Measurements from ENCODE around the gene SEC24B.
"Not testable (repeated sequence)": the region's sequence is repeated elsewhere in the genome, so short reads cannot be mapped to it uniquely, and the experiment has no call there.

Gene SEC24B

GRCh38 chr4:109511414-109511813 is 77.8 kb downstream of the SEC24B start:
- TF ChIP-seq MYC (IDR thresholded peaks at IDR 0.05; ENCODE audit: low read depth, low read length) (no peak), MAX (IDR thresholded peaks at IDR 0.05; ENCODE audit: low read depth, low read length) (no peak), POLR2A (IDR thresholded peaks at IDR 0.05; ENCODE audit: extremely low read depth, insufficient read length) (no peak), CTCF (IDR thresholded peaks at IDR 0.05; ENCODE audit: low read depth, low read length) (no peak)
- H3K4me3 ChIP-seq (ENCODE audit: low read depth, low read length): no peak overlapping the region
- no peak for DNase-seq (ENCODE audit: low read depth)

- not testable (repeated sequence) for H3K4me3 ChIP-seq (ENCODE audit: low read depth, low read length); DNase-seq (ENCODE audit: low read depth)
Measured at GRCh38 chr4:109513368-109513767, 79.8 kb downstream of the SEC24B start.

GRCh38 chr4:109532182-109532581 is 98.6 kb downstream of the SEC24B start:
- no peak for DNase-seq (ENCODE audit: low read depth)
- H3K4me3 ChIP-seq (ENCODE audit: low read depth, low read length): no peak overlapping the region
- no peak for TF ChIP-seq POLR2A (IDR thresholded peaks at IDR 0.05; ENCODE audit: extremely low read depth, insufficient read length)
- no peak for TF ChIP-seq MYC (IDR thresholded peaks at IDR 0.05; ENCODE audit: low read depth, low read length)
- no peak for TF ChIP-seq CTCF (IDR thresholded peaks at IDR 0.05; ENCODE audit: low read depth, low read length)
- TF ChIP-seq MAX (IDR thresholded peaks at IDR 0.05; ENCODE audit: low read depth, low read length): no peak

GRCh38 chr4:109545401-109545800 is 111.8 kb downstream of the SEC24B start:
- DNase-seq (ENCODE audit: low read depth): no peak
- TF ChIP-seq CTCF (IDR thresholded peaks at IDR 0.05; ENCODE audit: low read depth, low read length) (no peak), MYC (IDR thresholded peaks at IDR 0.05; ENCODE audit: low read depth, low read length) (no peak), POLR2A (IDR thresholded peaks at IDR 0.05; ENCODE audit: extremely low read depth, insufficient read length) (no peak), MAX (IDR thresholded peaks at IDR 0.05; ENCODE audit: low read depth, low read length) (no peak)
- no peak overlapping the region for H3K4me3 ChIP-seq (ENCODE audit: low read depth, low read length)

- no peak for TF ChIP-seq MYC (IDR thresholded peaks at IDR 0.05; ENCODE audit: low read depth, low read length)
- no peak for TF ChIP-seq POLR2A (IDR thresholded peaks at IDR 0.05; ENCODE audit: extremely low read depth, insufficient read length)
- TF ChIP-seq CTCF (IDR thresholded peaks at IDR 0.05; ENCODE audit: low read depth, low read length): no peak
- TF ChIP-seq MAX (IDR thresholded peaks at IDR 0.05; ENCODE audit: low read depth, low read length): no peak
- no peak for DNase-seq (ENCODE audit: low read depth)
- H3K4me3 ChIP-seq (ENCODE audit: low read depth, low read length): no peak overlapping the region
Measured at GRCh38 chr4:109547394-109547793, 113.8 kb downstream of the SEC24B start.

- no peak overlapping the region for H3K4me3 ChIP-seq (ENCODE audit: low read depth, low read length)
- peak; percentile 37 for DNase-seq (ENCODE audit: low read depth)
- TF ChIP-seq CTCF (IDR thresholded peaks at IDR 0.05; ENCODE audit: low read depth, low read length) (no peak), POLR2A (IDR thresholded peaks at IDR 0.05; ENCODE audit: extremely low read depth, insufficient read length) (no peak), MYC (IDR thresholded peaks at IDR 0.05; ENCODE audit: low read depth, low read length) (no peak), MAX (IDR thresholded peaks at IDR 0.05; ENCODE audit: low read depth, low read length) (no peak)
Measured at GRCh38 chr4:109548655-109549054, 115.0 kb downstream of the SEC24B start.

Data from NB4 (cell line).